Stomach smooth muscle (tissue), 2 donors: ENCODE results near the gene ITCH.

ENCODE experiments used
- H3K27ac ChIP-seq: one replicate; pipeline ENCODE4 v1.7.0; 2013; ENCODE audit warnings: mild to moderate bottlenecking, low read length, inconsistent platforms
- H3K27me3 ChIP-seq, 2 donors: one replicate each; pipeline ENCODE4 v1.7.0; 2013; ENCODE audit warnings: low read length in 2 of 2; ENCODE audit not compliant: insufficient read depth in 2 of 2, control insufficient read depth in 1 of 2
- H3K36me3 ChIP-seq, 2 donors: one replicate each; pipeline ENCODE4 v1.7.0; 2013; ENCODE audit warnings: low read length in 2 of 2; ENCODE audit not compliant: control insufficient read depth in 2 of 2, insufficient read depth in 2 of 2
- H3K4me1 ChIP-seq: one replicate; pipeline ENCODE4 v1.7.0; 2013; ENCODE audit warnings: low read length; ENCODE audit not compliant: control insufficient read depth, insufficient read depth
- H3K4me3 ChIP-seq, 2 donors: one replicate each; pipeline ENCODE4 v1.7.0; 2013; ENCODE audit warnings: low read length in 2 of 2
- H3K9ac ChIP-seq, 2 donors: one replicate each; pipeline ENCODE4 v1.7.0; 2013; ENCODE audit warnings: low read length in 2 of 2, mild to moderate bottlenecking in 1 of 2
- H3K9me3 ChIP-seq, 2 donors: one replicate each; pipeline ENCODE4 v1.7.0; 2013; ENCODE audit warnings: low read length in 2 of 2; ENCODE audit not compliant: control insufficient read depth in 2 of 2
- donor health status: healthy.
- donor health status: Pancreatic carcinoma.

ITCH gene

DNA sequence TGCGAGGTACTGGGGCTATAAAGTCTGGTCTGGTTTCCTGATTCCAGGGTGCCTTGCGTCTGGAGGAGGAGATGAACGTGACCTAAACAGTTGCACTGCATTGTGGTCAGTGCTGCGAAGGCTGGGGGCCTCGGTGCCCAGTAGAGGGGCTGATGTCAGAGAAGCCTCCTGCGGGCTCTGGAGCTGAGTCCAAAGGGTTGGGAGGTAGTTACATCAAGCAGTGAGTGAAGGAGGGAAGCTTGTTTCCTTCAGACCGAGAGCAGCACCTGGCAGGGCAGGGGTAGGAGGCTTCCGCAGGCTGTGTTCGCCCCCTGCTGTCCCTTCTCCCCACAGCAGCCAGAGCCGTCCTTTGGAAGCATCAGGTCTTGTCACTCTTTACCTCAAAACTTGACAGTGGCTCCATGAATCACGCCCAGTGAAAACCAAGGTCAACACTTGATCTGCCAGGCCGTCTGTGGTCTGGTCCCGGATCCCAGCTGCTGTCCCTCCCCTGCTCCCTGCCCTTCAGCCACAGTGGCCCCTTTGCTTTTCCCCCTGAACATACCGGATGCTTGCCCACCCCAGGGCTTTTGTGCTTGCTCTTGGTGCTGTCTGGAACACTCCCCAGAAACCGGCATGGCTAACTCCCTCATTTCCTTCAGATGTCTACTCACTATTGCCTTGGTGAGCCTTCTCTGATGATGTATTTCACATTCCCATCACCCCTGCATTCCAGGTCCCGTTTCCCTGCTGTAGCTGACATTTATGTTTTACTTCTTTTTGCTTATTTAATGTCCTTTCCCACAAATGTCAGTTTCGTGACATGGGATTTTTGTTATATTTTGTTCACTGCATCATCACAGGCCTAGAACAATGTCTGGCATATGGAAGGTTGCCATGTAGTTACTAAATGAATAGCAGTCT, 160.1 kb downstream of the ITCH start:
- no peaks in the 10 kb centered on the region for H3K27me3 ChIP-seq
- no peaks in the 10 kb centered on the region for H3K9me3 ChIP-seq
- peak overlapping the region; percentile 49 for H3K27ac ChIP-seq
- peak overlapping the region in 1 of 2 donors; percentile 22 for H3K4me3 ChIP-seq
- peaks cover 33% of the 10 kb centered on the region for H3K4me1 ChIP-seq
- H3K36me3 ChIP-seq, result peaks cover 13 to 17% of the 10 kb centered on the region in 2 donors
- H3K9ac ChIP-seq, result peak overlapping the region; percentile 15 to 36

DNA sequence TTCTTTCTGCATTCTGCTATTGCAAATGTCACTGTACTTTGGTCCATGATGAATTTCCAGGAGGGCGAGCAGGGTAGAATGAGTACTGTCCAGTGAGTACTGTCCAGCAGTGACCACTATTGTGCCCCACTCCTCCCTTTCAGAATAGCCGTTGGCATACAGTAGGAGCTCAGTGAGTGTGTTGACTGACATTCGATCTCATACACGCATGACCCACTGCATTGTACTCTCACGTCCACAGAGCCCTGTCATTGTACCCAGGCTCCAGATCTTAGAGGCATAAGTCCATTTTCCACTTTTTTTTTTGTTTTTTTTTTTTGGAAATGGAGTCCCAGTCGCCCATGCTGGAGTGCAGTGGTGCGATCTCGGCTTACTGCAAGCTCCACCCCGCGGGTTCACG, 161.4 kb downstream of the ITCH start:
- H3K9ac ChIP-seq, result no peak overlapping the region
- H3K4me1 ChIP-seq, result peaks cover 44% of the 10 kb centered on the region

DNA sequence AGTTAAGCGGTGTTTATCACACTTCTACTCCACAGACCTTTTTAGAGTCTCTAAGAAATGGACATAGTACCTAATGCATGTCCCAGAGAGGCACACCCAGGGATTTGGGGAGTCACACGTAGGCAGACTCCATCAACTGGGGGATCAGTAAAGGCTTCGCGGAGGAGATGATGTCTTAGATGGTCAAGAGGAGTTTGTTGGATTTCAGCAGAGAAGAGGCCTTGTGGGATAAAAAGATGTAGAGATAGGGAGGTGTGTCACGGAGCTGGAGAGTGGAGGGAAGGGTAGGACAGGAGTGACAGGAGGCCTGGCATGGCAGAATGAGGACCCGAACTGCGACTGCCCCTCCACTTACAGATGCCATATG, 162.3 kb downstream of the ITCH start:
- H3K9ac ChIP-seq, result no peak overlapping the region
- peaks cover 44% of the 10 kb centered on the region for H3K4me1 ChIP-seq
- no peak overlapping the region for H3K4me3 ChIP-seq
- H3K36me3 ChIP-seq, result peaks cover 25 to 34% of the 10 kb centered on the region in 2 donors
- no peaks in the 10 kb centered on the region for H3K9me3 ChIP-seq
- H3K27me3 ChIP-seq, result no peaks in the 10 kb centered on the region
- H3K27ac ChIP-seq, result peak overlapping the region; percentile 66

More for the DNA sequence above, 161.4 kb downstream of the ITCH start:
- no peaks in the 10 kb centered on the region for H3K9me3 ChIP-seq
- H3K27ac ChIP-seq, result no peak overlapping the region
- peaks cover 17 to 26% of the 10 kb centered on the region in 2 donors for H3K36me3 ChIP-seq
- no peak overlapping the region for H3K4me3 ChIP-seq
- H3K27me3 ChIP-seq, result no peaks in the 10 kb centered on the region

DNA sequence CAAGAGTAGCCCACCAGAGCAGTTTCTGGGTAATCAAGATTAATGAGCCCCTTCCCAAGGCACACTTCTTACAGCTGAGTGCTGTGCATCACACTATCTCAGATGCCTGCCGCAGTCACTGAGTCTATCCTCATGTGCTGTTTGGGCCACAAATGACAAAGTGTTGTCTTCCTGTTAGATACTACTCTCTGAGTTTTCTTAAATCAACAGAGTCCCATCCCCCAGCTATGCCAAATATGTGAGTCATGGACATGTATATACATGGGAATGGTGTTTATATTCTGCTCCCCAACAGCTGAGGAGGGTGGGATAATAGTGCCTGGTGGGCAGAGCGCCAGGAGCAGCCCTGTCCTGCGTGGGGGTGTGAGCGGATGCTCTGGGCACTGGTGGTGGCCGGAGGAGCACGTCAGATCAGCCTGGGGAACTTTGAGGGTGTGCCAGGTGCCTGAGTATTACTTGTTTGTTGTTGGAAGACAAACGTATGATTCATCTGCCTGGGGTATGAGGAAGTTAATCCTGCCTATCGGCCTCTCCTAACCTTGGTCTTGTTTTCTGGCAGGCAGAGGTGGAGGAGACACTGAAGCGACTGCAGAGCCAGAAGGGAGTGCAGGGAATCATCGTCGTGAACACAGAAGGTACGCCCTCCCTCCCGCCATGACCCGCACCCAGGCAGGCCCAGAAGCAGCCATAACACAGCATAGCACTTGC, 162.8 kb downstream of the ITCH start:
- Histone ChIP-seq H3K27ac (peak overlapping the region; percentile 66), H3K9me3 (no peaks in the 10 kb centered on the region), H3K4me3 (peak overlapping the region; percentile 16 to 57), H3K4me1 (peaks cover 45% of the 10 kb centered on the region), H3K27me3 (no peaks in the 10 kb centered on the region), H3K9ac (peak overlapping the region; percentile 3 to 29), H3K36me3 (peaks cover 30 to 38% of the 10 kb centered on the region in 2 donors)

DNA sequence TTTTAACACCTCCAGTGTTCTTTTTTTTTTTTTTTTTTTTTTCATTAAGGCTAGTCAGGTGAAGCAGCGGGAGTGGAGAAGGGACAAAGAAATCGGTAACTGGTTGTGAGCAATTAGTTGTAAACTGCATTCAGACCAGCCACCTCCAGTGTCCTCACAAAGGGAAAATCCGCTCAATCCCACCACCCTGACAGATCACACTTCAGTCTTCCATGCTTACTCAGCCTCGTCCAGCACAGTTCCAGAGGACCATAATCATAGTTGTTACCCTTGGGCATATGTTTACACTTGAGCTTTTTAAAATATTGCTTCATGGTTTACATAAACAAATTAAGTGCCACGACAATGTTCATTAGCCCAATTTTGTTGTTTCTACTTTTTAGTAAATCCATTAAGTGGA, 163.4 kb downstream of the ITCH start:
- Histone ChIP-seq H3K4me3 (peak overlapping the region in 1 of 2 donors; percentile 16), H3K27ac (peak overlapping the region; percentile 66), H3K4me1 (peaks cover 47% of the 10 kb centered on the region), H3K9ac (peak overlapping the region in 1 of 2 donors; percentile 3), H3K27me3 (no peaks in the 10 kb centered on the region), H3K9me3 (no peaks in the 10 kb centered on the region), H3K36me3 (peaks cover 32 to 39% of the 10 kb centered on the region in 2 donors)

DNA sequence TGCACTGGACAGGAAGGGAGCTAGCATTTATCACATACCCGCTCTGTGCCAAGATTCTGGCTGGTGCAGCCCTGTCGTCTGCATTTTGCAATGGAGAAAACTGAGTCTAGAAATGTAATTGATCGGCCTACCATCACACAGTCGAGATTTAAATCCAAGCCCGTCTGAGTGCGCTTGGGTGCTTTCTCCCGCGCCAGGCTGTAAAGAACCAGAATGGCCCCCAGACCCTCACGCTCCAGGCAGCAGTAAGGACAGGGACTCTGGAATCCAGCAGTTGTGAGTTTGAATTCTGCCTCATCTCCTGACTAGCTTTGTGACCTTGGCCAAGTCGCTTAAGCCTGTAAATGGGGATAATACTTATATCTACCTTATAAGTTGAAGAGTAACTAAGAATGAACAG, 163.9 kb downstream of the ITCH start:
- peaks cover 32 to 44% of the 10 kb centered on the region in 2 donors for H3K36me3 ChIP-seq

DNA sequence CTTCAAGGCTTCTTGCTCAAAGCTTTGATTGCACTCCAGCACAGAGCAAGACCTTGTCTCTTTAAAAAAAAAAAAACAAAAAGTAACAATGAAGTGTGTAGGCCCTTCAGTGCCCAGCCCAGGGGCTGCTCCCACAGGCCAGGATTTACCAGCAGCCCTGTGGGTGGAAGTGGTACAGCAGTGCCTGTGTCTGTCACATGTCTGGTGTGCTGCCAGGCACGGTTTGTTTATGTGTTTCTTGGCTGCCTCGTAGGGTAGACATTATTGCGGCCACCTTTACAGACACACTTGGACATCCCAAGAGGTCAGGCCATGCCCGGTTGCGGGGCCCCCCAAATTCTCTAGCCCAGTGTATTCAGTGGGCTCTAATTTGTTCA, 165.8 kb downstream of the ITCH start:
- no peak overlapping the region for H3K4me3 ChIP-seq
- H3K4me1 ChIP-seq, result peaks cover 37% of the 10 kb centered on the region
- H3K27ac ChIP-seq, result no peak overlapping the region
- no peaks in the 10 kb centered on the region for H3K9me3 ChIP-seq
- H3K9ac ChIP-seq, result no peak overlapping the region
- H3K27me3 ChIP-seq, result no peaks in the 10 kb centered on the region
- H3K36me3 ChIP-seq, result peaks cover 32 to 56% of the 10 kb centered on the region in 2 donors

More for the DNA sequence above, 163.9 kb downstream of the ITCH start:
- Histone ChIP-seq H3K9me3 (no peaks in the 10 kb centered on the region), H3K27me3 (no peaks in the 10 kb centered on the region), H3K4me1 (peaks cover 47% of the 10 kb centered on the region), H3K27ac (no peak overlapping the region), H3K9ac (no peak overlapping the region), H3K4me3 (no peak overlapping the region)

DNA sequence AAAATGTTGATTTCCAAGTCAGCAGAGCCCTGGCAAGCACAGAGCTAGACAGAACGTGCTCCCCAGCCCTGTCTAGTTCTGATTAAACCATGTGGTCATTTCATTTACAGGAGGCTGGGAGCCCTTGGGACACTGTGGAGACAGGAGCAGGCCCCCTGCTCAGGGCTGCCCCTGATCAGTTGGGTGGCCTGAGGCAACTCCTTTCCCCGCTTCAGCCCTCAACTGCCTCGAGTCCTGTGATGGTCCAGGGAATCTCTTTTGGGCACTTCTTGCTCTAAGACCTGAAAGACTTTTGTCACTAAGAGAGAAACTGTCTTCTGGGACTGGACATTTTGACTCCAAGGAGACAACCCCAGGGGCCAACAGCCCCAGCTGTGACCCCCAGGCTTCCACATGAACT, 166.7 kb downstream of the ITCH start:
- Histone ChIP-seq H3K27me3 (no peaks in the 10 kb centered on the region), H3K4me1 (peaks cover 37% of the 10 kb centered on the region), H3K4me3 (no peak overlapping the region), H3K27ac (no peak overlapping the region), H3K9me3 (no peaks in the 10 kb centered on the region), H3K36me3 (peaks cover 39 to 63% of the 10 kb centered on the region in 2 donors), H3K9ac (no peak overlapping the region)

DNA sequence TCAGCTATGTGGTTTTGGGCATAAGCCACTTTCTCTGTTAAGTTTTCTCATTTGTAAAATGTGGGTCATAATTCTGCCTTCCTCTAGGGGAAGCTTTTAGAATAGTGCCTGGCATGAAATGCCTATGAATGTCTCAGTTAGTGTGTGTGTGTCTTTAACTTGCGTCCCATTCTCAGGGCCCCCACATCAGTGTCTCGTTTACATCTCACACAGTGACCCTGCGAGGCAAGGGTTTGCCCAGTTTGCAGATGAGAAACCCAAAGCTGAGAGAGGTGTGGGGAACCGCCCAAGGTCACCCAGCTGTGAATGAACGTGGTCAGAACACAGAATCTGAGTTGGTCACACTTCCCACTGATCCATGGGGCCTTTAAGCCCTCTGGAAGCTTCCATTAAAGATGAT, 167.3 kb downstream of the ITCH start:
- H3K9ac ChIP-seq, result no peak overlapping the region
- peaks cover 45 to 67% of the 10 kb centered on the region in 2 donors for H3K36me3 ChIP-seq
- H3K9me3 ChIP-seq, result no peaks in the 10 kb centered on the region
- H3K27me3 ChIP-seq, result no peaks in the 10 kb centered on the region
- no peak overlapping the region for H3K4me3 ChIP-seq
- H3K4me1 ChIP-seq, result peaks cover 34% of the 10 kb centered on the region
- no peak overlapping the region for H3K27ac ChIP-seq

DNA sequence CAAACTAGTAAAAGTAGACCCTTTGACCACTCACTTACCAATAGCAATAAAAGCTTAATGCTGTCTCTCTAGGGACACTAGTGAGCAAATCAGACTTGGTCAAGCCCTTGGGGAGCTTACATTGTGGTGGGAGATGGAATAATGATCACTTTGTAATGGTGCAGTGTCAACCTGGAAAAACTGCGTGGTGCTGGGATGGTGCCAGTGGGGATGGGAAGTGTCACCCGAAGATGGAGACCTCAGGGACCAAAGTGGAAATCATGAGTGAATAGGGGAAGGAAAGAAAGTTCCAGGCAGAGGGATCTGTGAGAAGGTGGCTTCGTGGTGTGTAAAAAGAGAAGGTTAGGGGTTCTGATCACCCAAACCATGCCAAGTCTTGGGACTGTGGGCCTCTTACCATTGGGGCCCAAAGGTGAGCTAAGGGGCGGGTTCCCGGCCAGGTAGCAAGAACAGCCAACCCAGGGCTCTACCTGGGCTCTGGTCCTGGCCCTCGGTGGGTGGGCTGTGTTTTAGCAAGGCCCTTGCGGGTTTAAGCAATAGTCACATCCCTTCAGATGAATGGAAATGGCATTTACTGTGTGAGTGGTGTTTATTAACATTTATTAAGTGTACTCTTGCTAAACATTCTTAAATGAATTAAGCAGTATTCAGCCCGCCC, 168.7 kb downstream of the ITCH start:
- H3K27ac ChIP-seq, result no peak overlapping the region
- H3K9ac ChIP-seq, result no peak overlapping the region
- H3K36me3 ChIP-seq, result peaks cover 53 to 76% of the 10 kb centered on the region in 2 donors
- no peaks in the 10 kb centered on the region for H3K27me3 ChIP-seq
- H3K4me3 ChIP-seq, result no peak overlapping the region
- H3K9me3 ChIP-seq, result no peaks in the 10 kb centered on the region
- H3K4me1 ChIP-seq, result peaks cover 21% of the 10 kb centered on the region
